Thymus (tissue), 11 donors: ENCODE results near the gene IGSF9B. TPM values are rescaled to one million over a fixed set of nuclear protein-coding genes. Genes with fewer than 3 reads are reported as not detected.

ENCODE experiments used
- DNase-seq, 9 donors: peaks; one replicate each; pipeline ENCODE4 v3.0.0-alpha.2; 2013; ENCODE audit warnings: low spot score in 9 of 9, low read depth in 6 of 9, missing footprints in 1 of 9
- H3K27ac ChIP-seq, 2 donors: one replicate each; pipeline ENCODE4 v1.5.1; 2013; ENCODE audit warnings: control low read depth in 1 of 2, low read depth in 1 of 2, low read length in 1 of 2, mild to moderate bottlenecking in 1 of 2, moderate library complexity in 1 of 2
- H3K27me3 ChIP-seq, 2 donors: one replicate each; pipeline ENCODE4 v1.5.1; 2013; ENCODE audit warnings: low read length in 1 of 2; ENCODE audit not compliant: control insufficient read depth in 2 of 2, insufficient read depth in 1 of 2
- H3K36me3 ChIP-seq, 2 donors: one replicate each; pipeline ENCODE4 v1.5.1; 2013; ENCODE audit warnings: low read length in 1 of 2, mild to moderate bottlenecking in 1 of 2, moderate library complexity in 1 of 2; ENCODE audit not compliant: control insufficient read depth in 2 of 2, insufficient read depth in 2 of 2
- H3K4me1 ChIP-seq, 2 donors: one replicate each; pipeline ENCODE4 v1.5.1; 2013; ENCODE audit warnings: low read length in 2 of 2; ENCODE audit not compliant: control insufficient read depth in 2 of 2, insufficient read depth in 2 of 2
- H3K4me3 ChIP-seq, 2 donors: one replicate each; pipeline ENCODE4 v1.5.1; 2013; ENCODE audit warnings: low read length in 2 of 2, control low read depth in 1 of 2, mild to moderate bottlenecking in 1 of 2
- H3K9me3 ChIP-seq, 2 donors: one replicate each; pipeline ENCODE4 v1.5.1; 2013; ENCODE audit warnings: low read length in 1 of 2, mild to moderate bottlenecking in 1 of 2; ENCODE audit not compliant: control insufficient read depth in 2 of 2, insufficient read depth in 1 of 2
- WGBS: extraction: QIAGEN DNeasy Blood & Tissue Kit; methylation state at CpG from one replicate; pipeline ENCODE4 v1.1.7; 2013; 5-methylcytosine and 5-hydroxymethylcytosine counted together
- polyA plus RNA-seq: library from polyadenylated mRNA; stranded (reverse); fragments of 200-250 nt; gene quantifications from one replicate; pipeline ENCODE4 v1.2.3, GENCODE V29; 2013
- total RNA-seq: library from RNA; stranded (reverse); fragments of 120-200 nt; gene quantifications from one replicate; pipeline ENCODE4 v1.2.4, GENCODE V29; 2013
- donor health status: healthy.

IGSF9B gene
- total and polyA plus RNA-seq, 2 donors: 1.6 to 1.8 TPM

GRCh38 chr11:133937015-133937414, 19.8 kb downstream of the IGSF9B start:
- Histone ChIP-seq H3K9me3 (peaks cover 0 to 5% of the 10 kb centered on the region in 2 donors), H3K27ac (no peak overlapping the region), H3K27me3 (peaks cover 0 to 3% of the 10 kb centered on the region in 2 donors), H3K36me3 (no peaks in the 10 kb centered on the region), H3K4me1 (no peaks in the 10 kb centered on the region), H3K4me3 (no peak overlapping the region)
- no peak for DNase-seq
- WGBS: 93% methylated on average over 13 of the region's 13 CpGs

GRCh38 chr11:133936592-133936991, 20.2 kb downstream of the IGSF9B start:
- DNase-seq: no peak
- H3K27ac ChIP-seq: no peak overlapping the region
- H3K4me3 ChIP-seq: no peak overlapping the region
- H3K27me3 ChIP-seq: peaks cover 0 to 3% of the 10 kb centered on the region in 2 donors
- H3K36me3 ChIP-seq: no peaks in the 10 kb centered on the region
- H3K9me3 ChIP-seq: peaks cover 0 to 5% of the 10 kb centered on the region in 2 donors
- 93% methylated on average over 9 of the region's 9 CpGs for WGBS
- H3K4me1 ChIP-seq: no peaks in the 10 kb centered on the region

GRCh38 chr11:133936136-133936535, 20.6 kb downstream of the IGSF9B start:
- Histone ChIP-seq H3K36me3 (no peaks in the 10 kb centered on the region), H3K27ac (no peak overlapping the region), H3K4me3 (no peak overlapping the region), H3K27me3 (peaks cover 0 to 6% of the 10 kb centered on the region in 2 donors), H3K4me1 (no peaks in the 10 kb centered on the region), H3K9me3 (peaks cover 0 to 5% of the 10 kb centered on the region in 2 donors)
- WGBS: 75% methylated on average over 13 of the region's 13 CpGs
- DNase-seq: no peak

- no peak for DNase-seq
- Histone ChIP-seq H3K9me3 (peaks cover 0 to 5% of the 10 kb centered on the region in 2 donors), H3K27me3 (peaks cover 0 to 10% of the 10 kb centered on the region in 2 donors), H3K4me3 (no peak overlapping the region), H3K36me3 (no peaks in the 10 kb centered on the region), H3K27ac (no peak overlapping the region), H3K4me1 (no peaks in the 10 kb centered on the region)
- 98% methylated on average over 15 of the region's 15 CpGs for WGBS
Measured at GRCh38 chr11:133935551-133935910, 21.2 kb downstream of the IGSF9B start.

GRCh38 chr11:133934599-133935550, 21.9 kb downstream of the IGSF9B start:
- WGBS: 97% methylated on average over 33 of the region's 33 CpGs
- DNase-seq: no peak

GRCh38 chr11:133934096-133934495, 22.7 kb downstream of the IGSF9B start:
- H3K9me3 ChIP-seq: no peaks in the 10 kb centered on the region
- 89% methylated on average over 11 of the region's 11 CpGs for WGBS
- H3K4me3 ChIP-seq: no peak overlapping the region
- DNase-seq: no peak
- peaks cover 0 to 18% of the 10 kb centered on the region in 2 donors for H3K27me3 ChIP-seq
- H3K36me3 ChIP-seq: no peaks in the 10 kb centered on the region
- no peak overlapping the region for H3K27ac ChIP-seq
- peaks cover 0 to 3% of the 10 kb centered on the region in 2 donors for H3K4me1 ChIP-seq

More at GRCh38 chr11:133934599-133935550, 21.9 kb downstream of the IGSF9B start:
- Histone ChIP-seq H3K4me3 (no peak overlapping the region), H3K9me3 (peaks cover 0 to 2% of the 10 kb centered on the region in 2 donors), H3K27me3 (peaks cover 0 to 16% of the 10 kb centered on the region in 2 donors), H3K36me3 (no peaks in the 10 kb centered on the region), H3K27ac (no peak overlapping the region), H3K4me1 (no peaks in the 10 kb centered on the region)

- Histone ChIP-seq H3K9me3 (no peaks in the 10 kb centered on the region), H3K27ac (no peak overlapping the region), H3K27me3 (peaks cover 0 to 18% of the 10 kb centered on the region in 2 donors), H3K4me1 (peaks cover 0 to 16% of the 10 kb centered on the region in 2 donors), H3K36me3 (no peaks in the 10 kb centered on the region), H3K4me3 (no peak overlapping the region)
- WGBS: 97% methylated on average over 19 of the region's 19 CpGs
- DNase-seq: no peak
Measured at GRCh38 chr11:133931449-133932060, 25.2 kb downstream of the IGSF9B start.

GRCh38 chr11:133930767-133931448, 25.9 kb downstream of the IGSF9B start:
- Histone ChIP-seq H3K36me3 (no peaks in the 10 kb centered on the region), H3K4me1 (peaks cover 0 to 16% of the 10 kb centered on the region in 2 donors), H3K27me3 (peaks cover 0 to 15% of the 10 kb centered on the region in 2 donors), H3K9me3 (no peaks in the 10 kb centered on the region), H3K4me3 (no peak overlapping the region), H3K27ac (no peak overlapping the region)
- DNase-seq: no peak
- WGBS: 85% methylated on average over 36 of the region's 36 CpGs
